CD4-positive, alpha-beta T cell treated with Interleukin-15 for 1 hour (primary cell): ENCODE results near the gene CMBL.
"Not testable (repeated sequence)": the region's sequence is repeated elsewhere in the genome, so short reads cannot be mapped to it uniquely, and the experiment has no call there.

Experiments used
- DNase-seq: peaks from one replicate; pipeline ENCODE4 v3.0.0-alpha.2; 2020

The CMBL gene

DNA sequence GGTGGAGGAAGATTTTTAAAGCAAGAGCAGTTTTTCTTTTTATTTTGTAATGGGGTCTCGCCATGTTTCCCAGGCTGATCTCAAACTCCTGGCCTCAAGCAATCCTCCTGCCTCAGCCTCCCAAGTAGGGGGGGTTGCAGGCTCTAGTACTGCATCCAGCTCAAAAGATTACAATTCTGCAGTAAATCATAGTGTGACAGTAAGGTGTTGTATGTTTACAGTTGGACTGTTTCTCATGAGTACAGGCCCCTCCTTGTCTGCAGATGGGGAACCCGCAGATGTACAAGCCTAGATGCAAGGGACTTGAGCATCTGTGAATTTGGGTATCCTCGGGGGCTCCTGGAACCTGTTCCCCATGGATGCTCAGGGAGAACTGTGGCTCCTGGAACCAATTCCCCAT is 54.3 kb downstream of the CMBL start:
- DNase-seq, result no peak

DNA sequence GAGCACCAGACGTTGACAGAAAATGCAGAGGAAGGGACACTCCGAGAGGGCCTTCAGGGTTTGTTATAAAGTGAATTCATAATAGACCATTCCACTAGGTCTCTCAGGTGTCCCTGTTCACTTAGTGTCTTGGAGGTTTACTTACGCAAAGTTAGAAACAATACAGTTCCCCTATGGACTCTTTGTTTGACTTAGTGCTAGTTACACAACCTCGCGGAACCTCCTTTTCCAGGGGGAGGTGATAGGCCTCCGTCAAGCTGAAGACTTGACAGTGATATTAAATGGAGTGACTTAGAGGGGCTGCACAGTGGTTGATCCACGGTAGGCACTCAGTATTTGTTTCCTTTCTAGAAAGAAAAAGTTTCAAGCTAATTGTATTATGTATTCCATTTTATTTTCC is 56.3 kb downstream of the CMBL start:
- DNase-seq, result no peak

DNA sequence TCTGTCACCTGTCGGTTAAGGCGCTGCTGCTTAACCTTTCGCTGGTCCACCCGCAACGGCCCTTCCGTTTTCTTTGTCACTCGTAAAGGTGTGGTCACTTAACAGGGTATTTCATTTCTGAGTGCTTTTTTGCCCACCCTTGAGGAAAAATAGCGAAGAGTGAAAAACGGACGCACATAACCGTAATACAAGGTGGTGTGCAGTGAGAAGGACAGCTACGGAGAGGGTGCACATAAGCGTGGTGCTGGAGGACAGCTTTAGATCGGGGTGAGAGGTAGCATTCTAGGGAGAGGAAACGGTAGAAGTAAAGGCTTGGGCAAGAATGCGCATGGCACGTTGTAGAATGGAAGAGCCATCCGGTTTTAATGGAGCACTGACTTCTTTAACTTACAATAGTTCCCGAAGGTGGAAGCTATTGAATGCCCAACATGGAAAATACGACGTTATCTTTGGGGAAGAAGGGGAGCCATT is 56.9 kb downstream of the CMBL start:
- DNase-seq, result no peak

DNA sequence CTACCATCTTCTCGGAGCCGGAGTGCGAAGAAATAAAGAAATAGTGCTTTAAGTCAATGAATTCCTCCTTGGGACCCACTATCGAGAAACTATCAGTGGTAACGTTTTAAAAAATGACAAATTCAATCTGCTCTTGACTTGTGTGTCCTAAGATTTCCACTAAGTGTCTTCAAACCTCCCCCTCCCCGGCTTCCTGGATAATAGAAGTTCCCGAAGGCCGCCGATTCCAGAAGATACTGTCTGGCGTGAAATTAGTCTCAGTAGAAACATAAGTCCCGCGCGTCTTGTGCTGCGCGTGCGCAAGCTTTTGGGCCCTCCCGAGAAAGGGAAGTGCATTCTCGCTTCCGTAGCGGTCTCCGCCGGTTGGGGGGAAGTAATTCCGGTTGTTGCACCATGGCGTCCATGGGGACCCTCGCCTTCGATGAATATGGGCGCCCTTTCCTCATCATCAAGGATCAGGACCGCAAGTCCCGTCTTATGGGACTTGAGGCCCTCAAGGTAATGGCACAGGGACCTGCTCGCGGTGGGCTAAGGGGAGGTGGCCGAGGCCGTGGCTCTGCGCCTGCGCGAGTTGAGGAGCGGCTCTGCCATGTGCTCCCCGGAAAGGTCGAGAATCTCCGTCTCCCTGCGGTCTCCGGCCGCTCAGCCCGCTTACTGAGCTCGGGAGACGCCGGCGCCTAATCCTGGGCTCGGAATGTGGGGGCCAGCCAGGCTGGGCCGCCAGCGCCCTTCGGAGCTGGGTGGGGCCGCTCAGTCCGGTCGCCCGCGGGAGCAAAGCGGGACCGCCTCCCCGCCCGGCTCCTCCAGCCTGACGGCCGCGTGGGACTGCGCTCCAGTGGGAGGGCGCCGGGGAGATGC is 57.5 kb downstream of the CMBL start, which contains the start of gene CCT5:
Gene CCT5, plus strand, starts transcription at position 333 of the 858 bp plus-strand sequence. Its CDS starts 61 bp downstream, at position 394.
- DNase-seq, result peak; percentile 96

DNA sequence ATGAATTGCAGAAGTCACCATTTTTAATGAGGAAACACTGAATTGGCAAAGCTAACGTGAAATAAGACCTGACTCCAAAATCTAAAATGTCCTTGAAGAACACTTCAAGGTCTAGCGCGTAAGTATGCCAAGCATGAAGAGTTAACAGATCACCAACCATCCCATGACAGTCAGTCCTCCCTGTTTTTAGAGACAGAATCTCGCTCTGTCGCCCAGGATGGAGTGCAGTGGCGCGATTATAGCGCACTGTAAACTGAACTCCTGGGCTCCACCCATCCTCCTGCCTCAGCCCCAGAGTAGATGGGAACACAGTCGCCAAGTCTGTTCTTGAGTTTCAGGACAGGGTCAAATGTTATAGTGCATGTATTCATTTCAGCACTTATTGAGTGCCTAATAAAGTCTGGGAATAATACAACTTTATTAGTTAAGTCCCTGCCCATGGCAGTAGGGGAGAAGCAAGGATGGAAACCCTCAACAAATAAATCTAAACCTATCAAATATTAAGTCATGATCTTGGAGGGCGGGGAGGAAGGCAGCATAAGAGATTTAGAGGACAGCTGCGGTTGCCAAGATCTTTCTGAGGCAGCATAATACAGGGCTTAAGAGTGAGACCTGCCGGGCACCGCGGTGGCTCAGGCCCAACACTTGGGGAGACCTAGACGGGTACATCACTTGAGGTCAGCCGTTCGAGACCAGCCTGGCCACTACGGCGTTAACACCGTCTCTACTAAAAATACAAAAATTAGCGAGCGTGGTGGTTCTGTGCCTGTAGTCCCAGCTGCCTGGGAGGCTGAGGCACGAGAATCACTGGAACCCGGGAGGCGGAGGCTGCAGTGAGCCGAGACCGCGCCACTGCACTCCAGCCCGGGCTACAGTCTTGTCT is 59.1 kb downstream of the CMBL start:
- no peak for DNase-seq

DNA sequence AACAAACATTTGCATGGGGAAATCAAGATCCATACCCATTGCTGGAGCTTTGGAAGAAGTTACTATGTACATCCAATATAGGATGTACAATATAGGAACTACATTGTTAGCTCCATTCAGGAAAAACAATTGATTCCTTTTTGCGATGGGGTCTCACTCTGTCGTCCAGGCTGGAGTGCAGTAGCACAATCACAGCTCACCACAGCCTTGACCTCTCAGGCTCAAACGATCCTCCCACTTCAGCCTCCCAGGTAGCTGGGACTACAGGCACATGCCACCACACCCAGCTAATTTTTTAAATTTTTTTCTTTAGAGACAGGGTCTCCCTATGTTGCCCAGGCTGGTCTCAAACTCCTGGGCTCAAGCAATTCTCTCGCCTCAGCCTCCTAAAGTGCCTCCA is 60.5 kb downstream of the CMBL start:
- not testable (repeated sequence) for DNase-seq

DNA sequence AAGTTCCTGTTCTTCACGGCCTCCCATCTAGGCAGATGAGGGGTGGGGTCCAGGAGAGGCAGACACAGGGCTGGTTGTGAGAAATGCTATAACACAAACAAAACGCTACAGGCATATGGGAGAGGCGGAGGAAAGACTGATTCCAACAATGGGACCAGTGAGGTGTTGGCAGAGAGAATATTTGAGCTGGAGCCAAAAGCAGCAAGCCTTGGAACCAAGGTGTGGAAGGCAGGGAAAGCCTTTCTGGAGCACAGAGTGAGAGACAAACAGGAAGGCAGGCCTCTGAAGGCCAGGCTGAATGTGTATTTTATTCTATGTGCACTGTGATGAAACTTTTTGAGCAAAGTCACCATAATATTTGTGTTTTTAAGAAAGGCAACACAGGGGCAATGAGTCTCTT is 60.9 kb downstream of the CMBL start:
- no peak for DNase-seq

DNA sequence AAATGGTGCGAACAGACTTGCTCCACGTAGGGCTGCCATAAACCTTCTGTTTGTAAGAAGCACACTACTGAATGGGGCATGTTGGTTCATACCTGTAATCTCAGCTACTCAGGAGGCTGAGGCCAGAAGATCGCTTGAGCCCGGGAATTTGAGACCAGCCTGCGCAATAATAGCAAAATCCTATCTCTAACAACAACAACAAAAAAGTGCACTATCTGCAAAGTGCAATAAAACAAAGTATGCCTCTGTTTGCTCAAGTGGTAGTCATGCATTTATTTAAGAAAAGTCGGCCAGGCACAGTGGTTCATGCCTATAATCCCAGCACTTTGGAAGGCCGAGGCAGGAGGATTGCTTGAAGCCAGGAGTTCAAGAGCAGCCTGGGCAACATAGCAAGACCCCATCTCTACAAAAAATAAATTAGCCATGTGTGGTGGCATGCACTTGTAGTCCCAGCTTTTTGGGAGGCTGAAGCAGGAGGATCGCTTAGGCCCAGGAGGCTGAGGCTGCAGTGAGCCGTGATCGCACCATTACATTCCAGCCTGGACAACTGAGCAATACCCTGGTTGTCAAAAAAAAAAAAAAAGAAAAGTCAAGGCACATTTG is 63.3 kb downstream of the CMBL start:
- DNase-seq, result no peak

DNA sequence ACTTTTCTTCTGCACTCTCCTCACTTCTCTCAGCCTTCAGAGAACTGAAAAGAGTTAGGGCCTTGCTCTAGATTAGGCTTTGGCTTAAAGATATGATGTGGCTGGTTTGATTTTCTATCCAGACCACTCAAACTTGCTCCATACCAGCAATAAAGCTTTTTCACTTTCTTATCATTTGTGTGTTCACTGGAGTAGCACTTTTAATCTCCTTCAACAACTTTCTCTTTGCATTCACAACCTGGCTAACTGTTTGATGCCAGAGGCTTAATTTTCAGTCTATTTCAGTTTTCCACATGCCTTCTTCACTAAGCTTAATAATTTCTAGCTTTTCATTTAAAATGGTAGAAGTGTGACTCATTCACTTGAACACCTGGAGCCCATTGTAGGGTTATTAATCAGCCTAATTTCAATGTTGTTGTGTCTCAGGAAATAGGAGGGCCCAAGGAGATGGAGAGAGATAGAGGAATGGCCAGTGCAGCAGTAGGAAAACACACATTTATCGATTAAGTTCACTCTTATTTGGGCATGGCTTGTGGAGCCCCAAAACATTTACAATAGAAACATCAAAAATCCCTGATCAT is 64.0 kb downstream of the CMBL start:
- no peak for DNase-seq

DNA sequence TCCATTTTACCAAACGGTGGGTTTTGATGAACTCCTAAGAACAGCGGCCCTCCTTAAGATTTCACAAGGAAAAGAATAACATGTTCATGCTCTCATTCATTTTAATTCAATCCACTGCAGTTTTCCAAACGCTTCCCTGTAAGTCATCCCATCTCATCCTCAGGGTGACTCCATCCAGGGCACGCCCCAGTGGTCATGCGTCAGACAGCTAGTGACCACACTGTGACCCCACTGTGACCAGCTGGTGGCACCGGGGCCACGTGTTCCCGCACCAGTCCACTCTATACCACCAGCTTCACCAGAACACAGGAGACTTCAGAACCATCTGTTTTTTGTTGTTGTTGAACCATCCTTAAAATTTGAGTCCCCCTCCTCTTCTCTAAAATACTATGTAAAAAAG is 72.4 kb downstream of the CMBL start:
- no peak for DNase-seq

DNA sequence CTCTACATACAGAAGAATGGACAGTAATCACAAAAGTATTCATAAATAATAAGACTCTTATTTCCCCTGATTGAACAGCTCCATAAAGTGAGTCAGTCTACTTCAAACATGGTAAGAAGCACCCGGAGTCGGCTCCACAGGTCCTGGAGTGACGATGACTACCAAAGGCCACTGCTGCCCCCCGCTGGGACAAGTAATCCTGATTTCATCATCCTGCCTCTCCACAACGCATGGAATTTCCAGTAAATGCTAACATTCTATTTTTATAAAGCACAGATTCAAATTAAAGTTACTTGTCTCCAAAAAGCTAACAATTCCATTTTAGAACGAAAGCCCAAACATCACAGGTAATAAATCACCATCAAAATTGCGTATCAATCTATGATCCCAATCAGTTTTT is 74.2 kb downstream of the CMBL start:
- DNase-seq, result no peak

DNA sequence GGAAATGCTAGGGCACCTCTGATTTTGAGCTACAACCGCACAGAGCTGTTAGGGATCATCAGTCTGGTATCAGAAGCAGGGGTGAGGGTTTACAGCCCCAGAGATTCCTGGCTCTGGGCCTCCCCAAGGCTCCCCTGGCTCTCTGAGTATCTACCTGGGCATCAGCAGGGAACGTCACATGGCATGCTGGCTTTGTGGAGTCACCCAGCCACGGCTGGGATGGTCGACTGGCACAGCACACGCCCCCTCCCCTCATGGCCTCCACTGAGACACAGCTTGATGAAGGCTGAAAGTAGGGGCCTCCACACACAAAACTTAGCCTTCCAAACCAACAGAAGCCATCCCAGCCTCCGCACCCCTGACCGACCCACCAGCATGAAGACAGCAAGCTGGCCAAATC is 74.7 kb downstream of the CMBL start:
- DNase-seq, result no peak

DNA sequence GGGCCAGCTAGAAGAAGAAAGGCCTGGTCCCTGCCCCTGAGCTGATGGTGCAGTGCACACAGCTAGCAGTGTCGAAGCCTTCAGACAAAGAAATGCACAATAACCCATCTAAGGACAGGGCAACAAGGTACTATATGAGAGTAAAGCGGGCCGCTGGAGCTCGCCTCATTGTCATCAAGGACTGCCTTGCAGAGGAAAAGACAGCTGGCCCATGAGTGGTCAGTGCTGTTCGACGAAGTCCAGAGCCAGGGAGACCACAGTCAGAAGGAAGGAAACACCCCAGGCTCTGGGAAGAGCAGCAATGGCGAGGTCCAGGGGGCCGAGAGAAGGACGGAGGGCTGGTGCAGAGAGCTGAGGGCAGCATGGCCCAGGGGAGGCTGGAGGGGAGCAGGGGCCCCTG is 75.3 kb downstream of the CMBL start:
- no peak for DNase-seq

DNA sequence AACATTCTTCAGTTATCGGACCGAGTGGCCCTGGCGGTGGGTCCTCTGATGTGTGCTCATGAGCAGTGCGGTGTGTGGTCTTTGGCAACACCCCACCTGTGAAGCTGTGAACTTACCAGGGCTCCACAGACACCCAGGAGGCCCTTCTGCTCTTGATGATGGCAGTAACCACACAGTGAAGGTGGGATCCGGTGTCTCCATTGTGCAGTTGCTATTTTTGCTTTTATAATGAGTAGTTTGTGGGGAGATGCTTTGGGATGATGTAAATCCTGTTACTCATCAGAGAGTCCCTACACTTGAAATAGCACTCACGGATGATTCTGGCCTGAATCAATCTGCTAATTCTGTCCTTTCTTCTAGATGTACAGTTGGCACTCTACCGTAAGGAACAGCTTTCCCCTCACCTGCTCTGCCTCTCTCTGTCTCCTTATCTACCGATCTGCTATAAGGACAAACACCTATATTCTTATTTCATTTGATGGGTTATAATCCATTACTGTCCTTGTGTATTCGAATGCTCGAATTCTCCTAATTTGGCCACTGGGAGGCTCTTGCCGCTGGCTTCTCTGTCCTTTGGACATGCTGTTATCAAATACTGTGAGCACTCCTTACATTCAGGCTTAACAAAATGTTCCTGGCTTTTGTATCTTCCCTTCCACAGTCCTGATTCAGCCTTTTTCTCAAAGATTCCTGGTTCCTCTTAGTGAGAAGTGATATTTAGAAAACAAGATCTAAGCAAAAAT is 78.2 kb downstream of the CMBL start:
- no peak for DNase-seq

DNA sequence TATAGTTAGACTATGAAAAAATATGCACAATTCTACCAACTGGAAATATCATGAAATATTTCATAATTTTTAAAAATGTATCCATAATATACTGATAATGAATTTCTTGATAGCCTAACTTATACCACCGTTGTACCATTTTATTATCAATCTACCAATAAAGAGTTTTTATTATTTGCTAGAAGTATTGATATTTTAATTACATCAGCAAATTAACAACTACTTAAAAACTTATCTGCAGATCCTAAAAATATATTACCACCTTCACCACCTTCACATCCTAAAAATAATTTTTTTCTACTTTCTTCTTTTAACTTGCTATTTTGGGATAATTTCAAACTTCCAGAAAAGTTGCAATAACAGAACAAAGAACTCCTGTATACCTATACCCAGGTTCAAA is 79.4 kb downstream of the CMBL start:
- no peak for DNase-seq
